HG02759 (cell line): ENCODE data around the gene CHST13.
A peak's percentile ranks its signal among the peaks of the same experiment; 100 is the strongest.
"Not testable (repeated sequence)": the region's sequence is repeated elsewhere in the genome, so short reads cannot be mapped to it uniquely, and the experiment has no call there.

Experiments used
- ATAC-seq: cut with Tn5 transposase; IDR thresholded peaks from one replicate; pipeline ENCODE4 v1.9.1; 2021; ENCODE audit warnings: mild to moderate bottlenecking, moderate library complexity; ENCODE audit not compliant: unreplicated experiment

The CHST13 gene

GRCh38 chr3:126525091-126525852 is 1.3 kb downstream of the CHST13 start:
- ATAC-seq = no peak

- ATAC-seq = no peak
These were observed 2.1 kb downstream of the CHST13 start for GRCh38 chr3:126525853-126526667.

- no peak for ATAC-seq
These were observed 2.7 kb downstream of the CHST13 start for GRCh38 chr3:126526668-126527005.

- ATAC-seq = no peak
These were observed 3.1 kb downstream of the CHST13 start for GRCh38 chr3:126527006-126527405.

GRCh38 chr3:126527455-126528211 is 3.7 kb downstream of the CHST13 start:
- no peak for ATAC-seq

- no peak for ATAC-seq
These were observed 4.5 kb downstream of the CHST13 start for GRCh38 chr3:126528419-126528799.

- no peak for ATAC-seq
These were observed 5.0 kb downstream of the CHST13 start for GRCh38 chr3:126528800-126529541.

- ATAC-seq = no peak
These were observed 5.7 kb downstream of the CHST13 start for GRCh38 chr3:126529585-126530170.

- peak; percentile 47 for ATAC-seq
These were observed 6.5 kb downstream of the CHST13 start for GRCh38 chr3:126530171-126531050.

- ATAC-seq = no peak
These were observed 7.0 kb downstream of the CHST13 start for GRCh38 chr3:126531051-126531330.

GRCh38 chr3:126533506-126533905 is 9.6 kb downstream of the CHST13 start:
- no peak for ATAC-seq

- not testable (repeated sequence) for ATAC-seq
These were observed 10.8 kb downstream of the CHST13 start for GRCh38 chr3:126534716-126535115.

GRCh38 chr3:126535636-126536035 is 11.7 kb downstream of the CHST13 start:
- ATAC-seq = no peak

GRCh38 chr3:126536126-126536525 is 12.2 kb downstream of the CHST13 start:
- no peak for ATAC-seq

- ATAC-seq = no peak
These were observed 13.3 kb downstream of the CHST13 start for GRCh38 chr3:126537116-126537729.

GRCh38 chr3:126537730-126538281 is 13.9 kb downstream of the CHST13 start:
- ATAC-seq = no peak

GRCh38 chr3:126538316-126538715 is 14.4 kb downstream of the CHST13 start:
- ATAC-seq = no peak

GRCh38 chr3:126538966-126539365 is 15.0 kb downstream of the CHST13 start:
- ATAC-seq = no peak
